Adipose tissue (tissue), 3 donors: ENCODE measurements around the gene ZNF438. TPM values are rescaled to one million over a fixed set of nuclear protein-coding genes. Genes with fewer than 3 reads are reported as not detected.

ENCODE experiments used
- H3K27ac ChIP-seq: one replicate; pipeline ENCODE4 v1.5.1; 2013; ENCODE audit warnings: low read depth, low read length
- WGBS, 3 donors: extraction: QIAGEN DNeasy Blood & Tissue Kit; methylation state at CpG; one replicate each; pipeline ENCODE4 v1.1.7; 2013; 5-methylcytosine and 5-hydroxymethylcytosine counted together
- polyA plus RNA-seq, 3 donors: library from polyadenylated mRNA; stranded (reverse); fragments of 200-250 nt; gene quantifications; one replicate each; pipeline ENCODE4 v1.2.3, GENCODE V29; 2013
- donor health status: healthy with polysubstance abuse.
- donor health status: Bipolar disorder and iron deficiency.
- donor health status: healthy.

ZNF438 gene
- polyA plus RNA-seq, 3 donors = 2.8 to 14.1 (median 6.4) TPM

- WGBS, 3 donors = 88 to 93% (median 89%) methylated on average over 1 of the region's 1 CpG
- no peak overlapping the region for H3K27ac ChIP-seq
These were observed 158.3 kb downstream of the ZNF438 start for GRCh38 chr10:30873411-30873810.

DNA sequence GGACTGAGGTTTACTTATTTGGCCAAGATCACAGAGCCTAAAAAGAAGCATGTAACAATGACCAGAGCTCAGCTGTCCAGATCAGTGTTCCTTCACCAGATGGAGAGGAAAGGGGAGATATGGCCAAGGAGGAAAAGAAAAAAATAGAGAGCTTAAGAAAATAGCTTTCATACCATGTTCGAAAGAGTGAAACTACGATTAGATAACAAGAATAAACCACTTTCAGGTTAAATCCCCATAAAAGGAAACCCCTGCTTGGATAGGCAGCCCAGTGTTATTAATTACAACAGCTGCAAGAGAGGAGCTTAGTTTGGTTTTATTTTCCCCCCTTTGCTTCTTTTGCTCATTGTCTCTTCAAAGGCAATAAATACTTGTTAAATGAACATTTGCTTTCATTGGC, 160.8 kb downstream of the ZNF438 start:
- 77 to 88% (median 88%) methylated on average over 2 of the region's 2 CpGs for WGBS, 3 donors
- no peak overlapping the region for H3K27ac ChIP-seq

- H3K27ac ChIP-seq = no peak overlapping the region
These were observed 162.1 kb downstream of the ZNF438 start for GRCh38 chr10:30869566-30869965.

- WGBS, 3 donors = 81 to 91% (median 90%) methylated on average over 1 of the region's 1 CpG
- no peak overlapping the region for H3K27ac ChIP-seq
These were observed 163.1 kb downstream of the ZNF438 start for GRCh38 chr10:30868611-30869010.

GRCh38 chr10:30866896-30867295, 164.8 kb downstream of the ZNF438 start:
- no peak overlapping the region for H3K27ac ChIP-seq
- WGBS, 3 donors = 96 to 100% (median 96%) methylated on average over 2 of the region's 2 CpGs

DNA sequence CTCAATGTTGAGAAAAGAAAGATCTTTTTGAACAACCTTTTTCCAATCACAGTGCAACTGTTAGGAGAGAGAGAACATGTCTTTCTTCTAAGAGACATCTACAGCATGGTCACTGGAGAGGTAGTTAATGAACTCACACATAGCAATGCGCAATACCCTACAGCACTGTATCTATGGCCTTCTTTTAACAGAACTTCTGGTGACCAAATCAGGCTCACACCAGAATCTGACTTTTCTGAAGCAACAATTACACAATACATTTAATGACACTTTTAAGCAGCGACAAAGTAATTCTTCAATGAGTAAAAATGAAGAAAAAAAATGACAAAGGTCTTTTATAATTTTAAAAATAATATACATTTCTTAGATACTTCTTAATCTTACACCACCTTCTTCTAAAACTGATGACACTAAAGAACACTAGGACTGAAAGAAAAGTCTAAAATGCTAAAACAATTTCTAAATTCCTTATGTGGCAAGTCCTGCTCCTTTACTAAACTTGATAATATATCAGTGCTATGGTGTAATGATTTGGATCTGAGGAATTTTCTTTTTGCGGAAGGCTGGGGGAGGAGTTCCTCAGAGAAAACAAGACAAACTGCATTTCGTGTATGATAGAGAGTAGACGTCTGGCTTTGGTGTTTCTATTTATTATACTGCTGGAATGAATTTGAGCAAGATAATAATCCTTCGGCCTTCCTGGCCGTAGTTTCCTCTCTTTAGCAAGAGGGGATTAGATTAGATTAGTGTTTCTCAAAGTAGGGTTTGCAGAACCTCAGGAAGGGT, 166.3 kb downstream of the ZNF438 start:
- no peak overlapping the region for H3K27ac ChIP-seq
- WGBS, 3 donors = 38 to 69% (median 40%) methylated on average over 7 of the region's 7 CpGs

GRCh38 chr10:30863516-30864210, 168.0 kb downstream of the ZNF438 start:
- H3K27ac ChIP-seq = peak overlapping the region; percentile 23
- WGBS, 3 donors = 65 to 88% (median 76%) methylated on average over 9 of the region's 9 CpGs

DNA sequence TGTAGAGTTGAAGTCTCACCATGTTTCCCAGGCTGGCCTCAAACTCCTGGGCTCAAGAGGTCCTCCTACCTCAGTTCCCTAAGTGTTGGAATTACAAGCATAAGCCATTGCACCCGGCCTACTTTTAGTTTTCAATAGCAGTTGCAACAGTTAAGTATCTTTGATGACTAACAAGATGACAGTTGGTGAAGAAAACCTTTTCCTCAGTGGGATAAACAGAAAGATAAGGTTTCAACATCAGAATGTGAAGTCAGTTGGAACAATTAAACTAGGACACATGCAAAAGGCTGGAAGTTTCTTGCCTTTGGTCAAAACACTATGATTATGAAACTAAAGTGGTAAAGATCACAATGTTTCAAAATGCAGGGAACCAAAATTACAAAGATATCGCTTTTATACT, 169.2 kb downstream of the ZNF438 start:
- 39 to 84% (median 41%) methylated on average over 2 of the region's 2 CpGs for WGBS, 3 donors
- no peak overlapping the region for H3K27ac ChIP-seq

DNA sequence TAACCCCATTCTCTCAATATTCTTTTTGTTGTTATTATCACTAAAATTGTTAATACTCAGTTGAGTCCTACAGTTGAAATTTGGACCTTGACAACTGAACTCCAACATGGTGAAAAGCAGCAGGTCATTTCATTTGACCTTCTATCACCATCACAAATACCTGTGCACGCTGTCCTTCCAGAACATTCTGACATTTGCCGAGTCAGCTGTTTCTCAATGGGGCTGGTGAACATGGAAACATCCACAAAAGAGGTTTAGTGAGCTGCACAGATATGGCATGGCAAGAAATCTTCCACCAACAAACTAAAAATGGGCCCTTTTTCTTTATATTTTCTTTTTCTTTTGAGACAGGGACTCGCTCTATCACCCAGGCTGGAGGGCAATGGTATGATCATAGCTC, 169.7 kb downstream of the ZNF438 start:
- no peak overlapping the region for H3K27ac ChIP-seq
- WGBS, 3 donors = 87 to 95% (median 90%) methylated on average over 3 of the region's 3 CpGs

- no peak overlapping the region for H3K27ac ChIP-seq
- WGBS, 3 donors = 53 to 83% (median 57%) methylated on average over 1 of the region's 1 CpG
These were observed 170.4 kb downstream of the ZNF438 start for GRCh38 chr10:30861221-30861620.

DNA sequence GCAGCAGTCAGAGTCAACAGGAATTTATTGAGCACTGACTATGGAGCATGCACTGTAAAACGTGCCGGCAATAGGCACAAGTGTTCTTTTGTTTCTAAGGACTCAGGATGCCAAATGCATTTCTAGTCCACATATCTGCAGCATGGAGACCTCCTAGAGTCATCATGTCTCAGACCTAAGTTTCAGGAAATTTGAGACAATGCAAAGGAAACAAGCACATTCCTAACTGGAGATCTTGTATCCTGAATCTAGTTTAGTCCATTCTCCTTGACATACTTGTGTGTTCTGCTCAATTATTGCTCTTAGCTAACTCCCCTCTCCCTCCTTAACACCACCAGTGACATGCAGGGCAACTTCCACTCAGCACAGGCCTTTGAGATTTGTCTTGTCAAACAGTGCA, 173.2 kb downstream of the ZNF438 start:
- 61 to 67% (median 65%) methylated on average over 2 of the region's 2 CpGs for WGBS, 3 donors
- H3K27ac ChIP-seq = no peak overlapping the region

- no peak overlapping the region for H3K27ac ChIP-seq
- WGBS, 3 donors = 27 to 60% (median 30%) methylated on average over 3 of the region's 3 CpGs
These were observed 173.9 kb downstream of the ZNF438 start for GRCh38 chr10:30857803-30858202.

- no peak overlapping the region for H3K27ac ChIP-seq
- WGBS, 3 donors = 87 to 95% (median 94%) methylated on average over 5 of the region's 5 CpGs
These were observed 176.5 kb downstream of the ZNF438 start for GRCh38 chr10:30855131-30855530.

GRCh38 chr10:30854656-30855055, 177.0 kb downstream of the ZNF438 start:
- WGBS, 3 donors = 37 to 71% (median 46%) methylated on average over 4 of the region's 4 CpGs
- H3K27ac ChIP-seq = no peak overlapping the region

DNA sequence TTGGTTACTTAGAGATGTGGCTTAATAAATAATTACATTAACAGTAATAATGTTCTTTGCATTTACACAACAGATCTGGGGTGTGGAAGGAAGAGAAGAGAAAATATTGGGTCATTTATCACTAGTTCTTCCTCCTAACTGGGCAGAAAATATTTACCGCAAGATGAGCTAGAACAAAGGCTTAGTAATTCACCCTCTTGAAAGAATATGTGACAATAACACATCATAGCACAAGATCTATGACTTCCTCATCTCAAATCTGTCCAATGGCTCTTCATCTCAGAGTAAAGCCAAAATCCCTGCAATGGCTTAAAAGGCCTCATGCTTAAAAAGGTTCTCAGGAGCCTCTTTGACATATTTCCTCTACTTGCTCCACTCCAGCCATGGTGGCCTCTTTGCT, 178.6 kb downstream of the ZNF438 start:
- WGBS, 3 donors = 72 to 97% (median 93%) methylated on average over 1 of the region's 1 CpG
- no peak overlapping the region for H3K27ac ChIP-seq

DNA sequence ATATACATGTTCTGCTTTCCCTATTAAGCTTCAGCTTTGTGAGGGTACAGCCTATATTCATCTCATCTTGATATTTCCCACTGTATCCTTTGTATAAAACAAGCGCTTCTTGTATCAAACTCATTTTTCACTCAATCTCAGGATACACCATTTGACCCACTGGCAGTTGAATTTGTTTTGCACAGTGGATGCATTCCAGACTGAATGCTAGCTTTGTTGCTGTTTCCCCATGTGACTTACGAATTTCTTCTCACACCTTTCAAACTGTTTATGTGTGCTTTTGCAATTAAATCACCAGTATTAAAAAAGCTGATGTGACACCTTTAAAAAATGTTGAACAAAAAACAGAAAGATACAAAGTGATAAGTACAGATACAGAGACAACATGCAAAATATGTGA, 180.9 kb downstream of the ZNF438 start:
- WGBS, 3 donors = 79 to 82% (median 80%) methylated on average over 2 of the region's 2 CpGs
- H3K27ac ChIP-seq = no peak overlapping the region

DNA sequence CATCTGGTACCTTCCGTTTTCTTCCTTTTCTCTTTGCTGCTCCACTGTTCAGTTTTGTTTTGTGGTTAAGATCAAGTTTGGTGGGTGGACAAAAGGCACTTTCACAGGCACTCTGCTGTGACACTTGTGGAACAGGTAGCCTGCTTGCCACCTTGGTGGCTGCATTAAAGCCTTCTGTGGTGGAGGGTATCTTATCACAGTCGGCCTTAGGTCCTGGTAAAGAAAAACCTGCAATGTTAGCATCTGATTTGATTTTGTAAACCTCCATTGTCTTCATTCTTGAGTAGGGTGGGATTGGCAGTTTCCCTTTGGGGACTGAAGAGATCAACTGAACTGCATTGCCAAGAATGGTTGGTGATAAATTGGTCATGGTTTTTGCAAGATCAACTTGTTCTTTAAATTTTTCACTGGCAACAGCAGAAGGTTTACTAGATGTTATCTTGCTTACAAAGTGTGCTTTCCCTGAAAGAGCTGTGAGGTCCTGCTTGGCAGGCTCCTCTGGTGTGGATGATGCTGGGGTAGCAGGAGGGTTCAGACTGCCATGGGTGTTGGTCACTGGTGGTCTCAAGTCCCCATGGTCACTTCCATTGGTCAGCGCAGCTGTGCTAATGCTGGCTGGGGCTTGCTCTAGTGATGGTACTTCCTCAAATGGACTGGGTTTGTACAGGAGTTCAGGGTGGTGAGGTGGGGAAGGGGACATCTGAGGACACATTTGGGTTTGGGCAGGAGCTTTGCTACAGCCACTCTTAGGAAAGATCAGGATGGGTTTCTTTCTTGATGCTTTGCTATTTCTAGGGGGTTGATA, 182.2 kb downstream of the ZNF438 start:
- H3K27ac ChIP-seq = no peak overlapping the region

DNA sequence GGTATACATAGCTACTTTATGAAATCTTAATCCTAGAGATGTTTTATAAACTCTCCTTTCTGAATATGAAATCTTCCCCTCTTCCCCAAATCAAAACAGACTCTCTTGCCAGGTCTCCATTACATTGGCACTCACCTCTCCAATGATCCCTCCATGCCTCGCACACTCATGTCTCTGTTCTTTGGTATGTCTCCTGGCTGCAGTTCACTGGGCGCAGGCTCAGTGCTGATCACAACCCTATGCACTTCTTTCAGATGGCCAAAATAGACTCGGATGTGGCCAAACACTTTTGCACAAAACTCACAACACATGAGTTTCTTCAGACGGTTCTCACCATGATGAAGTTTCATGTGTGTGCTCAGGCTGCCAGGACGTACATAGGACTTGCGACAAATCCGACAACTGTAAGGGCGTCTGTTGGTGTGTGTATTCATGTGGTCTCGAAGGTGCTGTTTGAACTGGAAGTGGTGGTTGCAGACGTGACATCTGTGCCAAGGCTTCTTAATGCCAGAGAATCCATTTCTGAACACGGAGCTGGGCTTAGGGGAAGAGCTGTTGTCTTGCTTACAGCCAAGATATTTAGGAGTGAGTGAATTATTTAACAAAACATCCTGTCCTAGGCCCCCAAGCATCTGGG, 183.2 kb downstream of the ZNF438 start:
- WGBS, 3 donors = 90 to 92% (median 92%) methylated on average over 11 of the region's 11 CpGs
- no peak overlapping the region for H3K27ac ChIP-seq

More for the DNA sequence above, 182.2 kb downstream of the ZNF438 start:
- 85 to 93% (median 86%) methylated on average over 3 of the region's 3 CpGs for WGBS, 3 donors

- no peak overlapping the region for H3K27ac ChIP-seq
- 92 to 97% (median 94%) methylated on average over 10 of the region's 10 CpGs for WGBS, 3 donors
These were observed 184.0 kb downstream of the ZNF438 start for GRCh38 chr10:30847642-30848041.
